Transverse colon (tissue), 4 donors: ENCODE data around the gene ZNF407. TPM values are rescaled to one million over a fixed set of nuclear protein-coding genes. Genes with fewer than 3 reads are reported as not detected.

ENCODE experiments used
- DNase-seq: peaks from one replicate; pipeline ENCODE4 v3.0.0-alpha.2; 2019
- H3K27ac ChIP-seq, 4 donors: fragments of 200-600 bp; sonication (generic); 2 replicates each; pipeline ENCODE4 v1.5.1; 2016 to 2018; ENCODE audit warnings: inconsistent platforms in 4 of 4
- H3K27me3 ChIP-seq: fragments of 200-600 bp; sonication (generic); 2 replicates; pipeline ENCODE4 v1.5.1; 2017; ENCODE audit warnings: inconsistent platforms
- H3K36me3 ChIP-seq, 4 donors: fragments of 200-600 bp; sonication (generic); 2 replicates each; pipeline ENCODE4 v1.5.1; 2017 to 2019; ENCODE audit warnings: inconsistent platforms in 4 of 4
- H3K4me1 ChIP-seq, 4 donors: fragments of 200-600 bp; sonication (generic); 2 replicates each; pipeline ENCODE4 v1.5.1; 2017 to 2020; ENCODE audit warnings: inconsistent platforms in 4 of 4
- H3K4me3 ChIP-seq, 4 donors: fragments of 200-600 bp; sonication (generic); 1 replicate in 1 of 4; 2 replicates in 3 of 4; pipeline versions ENCODE4 v1.5.1 to v1.6.1; 2017 to 2019; ENCODE audit warnings: inconsistent platforms in 4 of 4
- H3K9me3 ChIP-seq, 2 donors: fragments of 200-600 bp; sonication (generic); 2 replicates each; pipeline ENCODE4 v1.5.1; 2017 to 2019; ENCODE audit warnings: inconsistent platforms in 2 of 2
- CTCF ChIP-seq, 5 experiments: fragments of 200-600 bp in 3 of 5; fragments of 450-650 bp in 2 of 5; sonication (generic) in 3 of 5; IDR thresholded peaks; 1 replicate in 2 of 5; 2 replicates in 3 of 5; pipeline ENCODE4 v1.5.1; 2016 to 2017; ENCODE audit warnings: antibody characterized with exemption in 5 of 5, inconsistent platforms in 3 of 5, mild to moderate bottlenecking in 2 of 5, moderate library complexity in 1 of 5
- EP300 ChIP-seq: sonication (generic); formaldehyde crosslinking; IDR thresholded peaks from one replicate; pipeline ENCODE4 v1.6.1; 2017; ENCODE audit warnings: antibody characterized with exemption, low read depth
- POLR2A ChIP-seq: fragments of 450-650 bp; IDR thresholded peaks from one replicate; pipeline ENCODE4 v1.6.1; 2016; ENCODE audit warnings: antibody characterized with exemption, mild to moderate bottlenecking, moderate library complexity
- POLR2AphosphoS5 ChIP-seq, 3 donors: sonication (generic); formaldehyde crosslinking; IDR thresholded peaks; one replicate each; pipeline ENCODE4 v1.6.1; 2016; ENCODE audit warnings: antibody characterized with exemption in 3 of 3
- WGBS, 2 donors: methylation state at CpG; one replicate each; pipeline ENCODE4 v1.1.5; 2018; ENCODE audit warnings: low coverage in 1 of 2; 5-methylcytosine and 5-hydroxymethylcytosine counted together
- in situ Hi-C, 4 donors: fragments of 200-750 bp; cut with MboI; loops; one replicate each; pipeline versions ENCODE4 v1.15.0 to v1.15.1; 2017; ENCODE audit warnings: low sequenced_read_pairs in 3 of 4, low pct_ligation_motif_present in 1 of 4, low pct_unique_long_range_greater_than_20kb in 1 of 4
- intact Hi-C: fragments of 100-400 bp; cut with DNase I; formaldehyde crosslinking; loops from one replicate; pipeline ENCODE4 v1.15.1; 2023; ENCODE audit warnings: low total_unique reads
- total RNA-seq, 4 donors: library from RNA; depleted of rRNA; stranded (reverse); fragments of >200 nt; gene quantifications; one replicate each; pipeline ENCODE4 v1.1.0, GENCODE V29; 2016

ZNF407 gene
- total RNA-seq, 4 donors from 2014 or later, result 13.5 to 24.1 (median 20.1) TPM

DNA sequence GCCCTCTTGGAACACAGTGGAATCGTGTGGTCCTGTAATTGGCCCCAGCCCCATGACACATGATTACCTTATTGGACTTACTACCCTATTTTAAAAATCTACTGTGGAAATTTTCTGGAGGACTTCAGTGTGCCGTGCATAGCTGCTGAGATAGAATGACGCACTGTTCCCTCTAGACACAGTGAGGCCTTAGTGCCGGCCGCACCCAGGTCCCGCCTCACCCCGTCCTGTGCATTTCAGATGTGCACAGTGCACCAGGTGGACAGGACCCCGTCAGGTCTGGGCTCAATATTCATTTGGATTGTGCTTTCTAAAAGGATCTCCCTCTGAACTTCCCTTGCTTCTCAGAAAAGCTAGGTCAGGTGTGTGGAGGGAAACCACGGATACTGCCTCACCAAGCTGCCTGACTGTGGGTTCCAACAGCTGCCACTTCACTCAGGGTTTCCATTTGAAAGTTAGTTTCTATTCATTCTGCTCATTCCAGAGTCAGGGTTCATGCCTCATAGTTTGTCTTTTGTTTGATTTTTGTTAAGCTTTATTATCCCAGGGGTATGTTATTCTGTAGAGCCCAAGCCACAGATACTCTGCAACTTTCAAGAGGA is 455.5 kb downstream of the ZNF407 start:
- no peaks in the 10 kb centered on the region for H3K36me3 ChIP-seq
- H3K4me1 ChIP-seq, result no peaks in the 10 kb centered on the region
- intact Hi-C loops (no loop called here), in situ Hi-C loops (no loop called here)
- no peak for TF ChIP-seq EP300
- 87 to 97% methylated on average over 2 to 9 of the region's 9 CpGs for WGBS, 2 donors
- H3K9me3 ChIP-seq, result no peaks in the 10 kb centered on the region
- H3K27me3 ChIP-seq, result no peaks in the 10 kb centered on the region
- no peak for DNase-seq
- H3K27ac ChIP-seq, result no peak overlapping the region
- H3K4me3 ChIP-seq, result no peak overlapping the region

- H3K4me1 ChIP-seq, result no peaks in the 10 kb centered on the region
- in situ Hi-C loops, result no loop called here
Measured at GRCh38 chr18:75054046-75054445, 456.4 kb downstream of the ZNF407 start.

DNA sequence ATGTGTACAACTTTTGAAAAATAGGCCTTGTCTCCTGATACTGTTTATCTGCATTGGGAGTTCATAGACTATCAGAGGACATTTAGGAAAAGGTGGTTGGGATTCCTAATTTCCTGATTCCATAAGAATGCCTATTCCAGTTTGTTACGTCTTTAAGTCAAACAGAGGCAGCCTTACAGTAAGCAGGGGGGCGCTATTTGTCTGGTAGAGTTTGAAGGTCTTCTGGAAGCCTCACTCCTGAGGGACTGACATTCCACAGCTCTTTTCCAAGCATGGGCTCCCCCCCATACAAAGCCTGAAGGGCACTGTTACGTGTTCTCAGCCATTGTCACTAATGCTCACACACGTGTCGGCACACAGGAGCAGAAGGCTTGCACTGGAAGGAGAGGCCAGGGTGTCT is 456.9 kb downstream of the ZNF407 start:
- Histone ChIP-seq H3K4me1 (no peaks in the 10 kb centered on the region), H3K9me3 (no peaks in the 10 kb centered on the region), H3K27me3 (no peaks in the 10 kb centered on the region), H3K4me3 (no peak overlapping the region), H3K36me3 (no peaks in the 10 kb centered on the region), H3K27ac (no peak overlapping the region)
- TF ChIP-seq POLR2A (no peak), POLR2AphosphoS5 (IDR thresholded peaks at IDR 0.05) (no peak), CTCF (IDR thresholded peaks at IDR 0.05) (no peak), EP300 (no peak)
- in situ Hi-C loops (no loop called here), intact Hi-C loops (no loop called here)
- 94 to 99% methylated on average over 2 to 5 of the region's 5 CpGs for WGBS, 2 donors
- no peak for DNase-seq

More at GRCh38 chr18:75054046-75054445, 456.4 kb downstream of the ZNF407 start:
- no peak for TF ChIP-seq EP300
- TF ChIP-seq CTCF (IDR thresholded peaks at IDR 0.05), result no peak
- TF ChIP-seq POLR2A, result no peak
- TF ChIP-seq POLR2AphosphoS5 (IDR thresholded peaks at IDR 0.05), result no peak
- Histone ChIP-seq H3K4me3 (no peak overlapping the region), H3K36me3 (no peaks in the 10 kb centered on the region), H3K9me3 (no peaks in the 10 kb centered on the region), H3K27me3 (no peaks in the 10 kb centered on the region), H3K27ac (no peak overlapping the region)
- 74 to 79% methylated on average over 3 to 7 of the region's 7 CpGs for WGBS, 2 donors
- no peak for DNase-seq
- intact Hi-C loops, result no loop called here

GRCh38 chr18:75057169-75057960 is 459.7 kb downstream of the ZNF407 start:
- no peaks in the 10 kb centered on the region for H3K9me3 ChIP-seq
- no peak overlapping the region for H3K27ac ChIP-seq
- in situ Hi-C loops, result no loop called here
- 90 to 91% methylated on average over 10 of the region's 10 CpGs for WGBS, 2 donors
- no peak overlapping the region for H3K4me3 ChIP-seq
- no peaks in the 10 kb centered on the region for H3K4me1 ChIP-seq
- TF ChIP-seq POLR2A (no peak), CTCF (IDR thresholded peaks at IDR 0.05) (no peak), POLR2AphosphoS5 (IDR thresholded peaks at IDR 0.05) (no peak), EP300 (no peak)
- H3K27me3 ChIP-seq, result no peaks in the 10 kb centered on the region
- no peaks in the 10 kb centered on the region for H3K36me3 ChIP-seq
- intact Hi-C loops, result no loop called here
- DNase-seq, result no peak
